Endothelial cell of hepatic sinusoid (primary cell): ENCODE results near the gene PTP4A2.
"Not testable (repeated sequence)": the region's sequence is repeated elsewhere in the genome, so short reads cannot be mapped to it uniquely, and the experiment has no call there.

Experiments used
- in situ Hi-C: cut with HindIII; loops from 2 replicates; pipeline ENCODE4 v1.10.0; 2017; ENCODE audit warnings: low sequenced_read_pairs

Gene PTP4A2

GRCh38 chr1:31952825-31953220 is 14.7 kb upstream of the PTP4A2 start:
- in situ Hi-C loops = no loop called here

GRCh38 chr1:31951276-31951675 is 13.1 kb upstream of the PTP4A2 start:
- in situ Hi-C loops = no loop called here

- in situ Hi-C loops = no loop called here
Measured at GRCh38 chr1:31949862-31950261, 11.7 kb upstream of the PTP4A2 start.

- in situ Hi-C loops = not testable (repeated sequence)
Measured at GRCh38 chr1:31945677-31946076, 7.5 kb upstream of the PTP4A2 start.

- in situ Hi-C loops = no loop called here
Measured at GRCh38 chr1:31944205-31945089, 6.3 kb upstream of the PTP4A2 start.

GRCh38 chr1:31943546-31944184 is 5.5 kb upstream of the PTP4A2 start:
- in situ Hi-C loops = no loop called here

- in situ Hi-C loops = not testable (repeated sequence)
Measured at GRCh38 chr1:31942061-31942460, 3.9 kb upstream of the PTP4A2 start.

GRCh38 chr1:31939484-31940329 is 1.5 kb upstream of the PTP4A2 start:
- in situ Hi-C loops = no loop called here

GRCh38 chr1:31937300-31938183 is 626 bp downstream of the PTP4A2 start:
- in situ Hi-C loops = no loop called here

- in situ Hi-C loops = no loop called here
Measured at GRCh38 chr1:31936981-31937299, 1.2 kb downstream of the PTP4A2 start.

- in situ Hi-C loops = no loop called here
Measured at GRCh38 chr1:31936278-31936980, 1.7 kb downstream of the PTP4A2 start.

- in situ Hi-C loops = no loop called here
Measured at GRCh38 chr1:31934706-31935629, 3.2 kb downstream of the PTP4A2 start.

GRCh38 chr1:31932491-31933316 is 5.5 kb downstream of the PTP4A2 start:
- in situ Hi-C loops = no loop called here

GRCh38 chr1:31931593-31932225 is 6.5 kb downstream of the PTP4A2 start:
- in situ Hi-C loops = no loop called here

GRCh38 chr1:31930836-31931592 is 7.2 kb downstream of the PTP4A2 start:
- in situ Hi-C loops = no loop called here

GRCh38 chr1:31927661-31927980 is 10.5 kb downstream of the PTP4A2 start:
- in situ Hi-C loops = no loop called here
